Measurements from ENCODE around the gene HDAC8. TPM values are rescaled to one million over a fixed set of nuclear protein-coding genes. Genes with fewer than 3 reads are reported as not detected.
"Not testable (repeated sequence)": the region's sequence is repeated elsewhere in the genome, so short reads cannot be mapped to it uniquely, and the experiment has no call there.

Gene HDAC8
- total RNA-seq, 1 experiment from 2014 or later, result 25.6 TPM

DNA sequence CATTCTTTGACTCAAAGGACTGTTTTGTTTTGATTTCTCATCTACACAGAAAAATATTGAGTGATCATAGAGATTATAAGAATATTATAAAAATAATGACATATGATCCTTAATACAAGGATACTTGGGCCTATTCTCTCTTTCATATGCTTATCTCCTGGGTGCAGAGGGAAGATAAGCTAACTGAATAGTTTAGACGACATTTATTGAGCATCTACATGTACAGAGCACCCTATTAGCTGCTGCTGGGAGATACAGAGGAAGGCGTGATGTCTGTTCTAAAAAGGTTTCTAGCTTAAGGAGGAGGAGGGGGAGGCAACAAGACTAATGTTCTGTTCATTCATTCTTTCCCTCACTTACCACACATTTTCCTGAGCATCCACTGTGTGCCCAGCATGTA is 106.8 kb downstream of the HDAC8 start:
- no peak for DNase-seq
- H3K9ac ChIP-seq (ENCODE audit: low read length), result no peak overlapping the region
- no peaks in the 10 kb centered on the region for H3K27me3 ChIP-seq (ENCODE audit: low read length)
- no peaks in the 10 kb centered on the region for H3K4me1 ChIP-seq (ENCODE audit: low read length)
- no peaks in the 10 kb centered on the region for H4K20me1 ChIP-seq (ENCODE audit: insufficient read depth, low read depth, low read length)
- H3K79me2 ChIP-seq (ENCODE audit: low read length), result no peaks in the 10 kb centered on the region
- no peak overlapping the region for H3K4me3 ChIP-seq (ENCODE audit: low read length)
- H3K9me2 ChIP-seq (replicated peaks; ENCODE audit: insufficient read depth, low read length), result 0 out of 2 replicates have a peak, but pooled peaks cover 3% of the 10 kb centered on the region
- H3K36me3 ChIP-seq (ENCODE audit: insufficient read depth, low read length), result no peaks in the 10 kb centered on the region
- H2AFZ ChIP-seq (ENCODE audit: low read length), result no peak overlapping the region
- H3K4me2 ChIP-seq (ENCODE audit: low read depth, low read length, poor library complexity, severe bottlenecking), result no peak overlapping the region
- no peak overlapping the region for H3K27ac ChIP-seq (ENCODE audit: low read length)
- H3K9me3 ChIP-seq (ENCODE audit: low read length), result no peaks in the 10 kb centered on the region

DNA sequence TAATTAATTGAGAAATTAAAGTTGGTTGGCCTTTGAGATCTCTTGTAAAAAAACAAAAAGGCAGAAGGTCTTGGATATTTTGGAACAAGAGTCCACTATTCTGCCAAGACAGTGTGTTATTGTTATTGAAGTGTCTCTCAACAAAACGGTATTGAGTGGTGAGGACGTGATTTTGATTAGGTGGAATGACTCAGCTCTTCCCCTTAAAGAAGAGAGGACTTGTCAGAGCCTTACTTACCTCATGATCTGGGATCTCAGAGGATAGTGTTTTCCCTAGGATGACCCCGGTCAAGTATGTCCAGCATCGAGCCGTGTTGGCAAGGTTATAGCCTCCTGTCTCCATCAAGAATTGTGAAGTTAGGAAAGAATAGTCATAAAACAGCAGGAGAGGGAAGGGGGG is 110.9 kb downstream of the HDAC8 start:
- Histone ChIP-seq H4K20me1 (ENCODE audit: insufficient read depth, low read depth, low read length) (no peaks in the 10 kb centered on the region), H3K27ac (ENCODE audit: low read length) (no peak overlapping the region), H2AFZ (ENCODE audit: low read length) (no peak overlapping the region), H3K9me3 (ENCODE audit: low read length) (no peaks in the 10 kb centered on the region), H3K4me3 (ENCODE audit: low read length) (no peak overlapping the region), H3K9ac (ENCODE audit: low read length) (no peak overlapping the region), H3K4me1 (ENCODE audit: low read length) (no peaks in the 10 kb centered on the region), H3K36me3 (ENCODE audit: insufficient read depth, low read length) (no peaks in the 10 kb centered on the region), H3K79me2 (ENCODE audit: low read length) (no peaks in the 10 kb centered on the region), H3K27me3 (ENCODE audit: low read length) (no peaks in the 10 kb centered on the region), H3K9me2 (replicated peaks; ENCODE audit: insufficient read depth, low read length) (no peaks in the 10 kb centered on the region), H3K4me2 (ENCODE audit: low read depth, low read length, poor library complexity, severe bottlenecking) (no peak overlapping the region)
- no peak for DNase-seq

DNA sequence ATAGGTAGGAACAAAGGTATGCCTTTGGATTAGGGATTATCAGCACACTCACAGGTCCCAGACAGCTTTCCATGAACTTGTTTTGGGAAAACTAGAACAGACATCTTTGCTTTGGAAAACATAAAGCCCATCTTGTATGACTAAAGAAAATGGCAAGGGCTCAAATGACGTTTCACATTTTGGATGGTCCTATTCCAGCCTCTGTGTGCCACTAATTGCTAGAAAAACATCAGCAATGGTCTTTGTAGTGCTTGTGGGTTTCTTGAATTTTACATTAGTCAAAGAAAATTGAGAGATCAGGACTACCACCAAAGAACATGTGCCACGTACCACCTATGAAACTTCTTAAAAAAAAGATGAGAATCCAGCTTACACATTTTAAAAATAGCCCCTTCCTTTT is 111.4 kb downstream of the HDAC8 start:
- Histone ChIP-seq H3K9ac (ENCODE audit: low read length) (no peak overlapping the region), H3K4me2 (ENCODE audit: low read depth, low read length, poor library complexity, severe bottlenecking) (no peak overlapping the region), H3K27ac (ENCODE audit: low read length) (no peak overlapping the region), H3K9me3 (ENCODE audit: low read length) (no peaks in the 10 kb centered on the region), H3K79me2 (ENCODE audit: low read length) (no peaks in the 10 kb centered on the region), H3K4me3 (ENCODE audit: low read length) (no peak overlapping the region), H3K36me3 (ENCODE audit: insufficient read depth, low read length) (no peaks in the 10 kb centered on the region), H2AFZ (ENCODE audit: low read length) (no peak overlapping the region), H3K9me2 (replicated peaks; ENCODE audit: insufficient read depth, low read length) (no peaks in the 10 kb centered on the region), H3K4me1 (ENCODE audit: low read length) (no peaks in the 10 kb centered on the region), H4K20me1 (ENCODE audit: insufficient read depth, low read depth, low read length) (no peaks in the 10 kb centered on the region), H3K27me3 (ENCODE audit: low read length) (no peaks in the 10 kb centered on the region)
- DNase-seq, result no peak

DNA sequence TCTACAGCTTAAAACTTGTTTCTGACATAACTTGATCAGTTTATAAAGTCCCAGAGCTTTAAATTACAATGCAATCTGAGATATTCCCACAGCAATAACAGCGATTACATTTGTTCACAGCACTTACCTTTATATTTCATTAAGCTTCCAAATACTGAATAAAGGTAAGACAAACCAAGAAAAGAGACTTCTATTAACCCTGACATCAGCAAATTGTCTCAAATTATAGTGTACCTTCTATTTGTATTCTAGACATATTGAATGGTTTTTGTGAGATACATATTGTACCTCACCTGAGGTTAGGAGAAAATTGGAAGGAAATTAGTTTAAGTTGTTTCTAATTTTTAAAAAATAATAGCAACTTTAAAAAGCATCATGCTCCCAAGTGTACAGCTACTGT is 111.9 kb downstream of the HDAC8 start:
- Histone ChIP-seq H3K27me3 (ENCODE audit: low read length) (no peaks in the 10 kb centered on the region), H3K4me1 (ENCODE audit: low read length) (no peaks in the 10 kb centered on the region), H2AFZ (ENCODE audit: low read length) (no peak overlapping the region), H3K36me3 (ENCODE audit: insufficient read depth, low read length) (no peaks in the 10 kb centered on the region), H3K9me2 (replicated peaks; ENCODE audit: insufficient read depth, low read length) (no peaks in the 10 kb centered on the region), H3K4me3 (ENCODE audit: low read length) (no peak overlapping the region), H3K27ac (ENCODE audit: low read length) (no peak overlapping the region), H4K20me1 (ENCODE audit: insufficient read depth, low read depth, low read length) (no peaks in the 10 kb centered on the region), H3K9me3 (ENCODE audit: low read length) (no peaks in the 10 kb centered on the region), H3K79me2 (ENCODE audit: low read length) (no peaks in the 10 kb centered on the region), H3K4me2 (ENCODE audit: low read depth, low read length, poor library complexity, severe bottlenecking) (no peak overlapping the region), H3K9ac (ENCODE audit: low read length) (no peak overlapping the region)
- peak; percentile 10 for DNase-seq

DNA sequence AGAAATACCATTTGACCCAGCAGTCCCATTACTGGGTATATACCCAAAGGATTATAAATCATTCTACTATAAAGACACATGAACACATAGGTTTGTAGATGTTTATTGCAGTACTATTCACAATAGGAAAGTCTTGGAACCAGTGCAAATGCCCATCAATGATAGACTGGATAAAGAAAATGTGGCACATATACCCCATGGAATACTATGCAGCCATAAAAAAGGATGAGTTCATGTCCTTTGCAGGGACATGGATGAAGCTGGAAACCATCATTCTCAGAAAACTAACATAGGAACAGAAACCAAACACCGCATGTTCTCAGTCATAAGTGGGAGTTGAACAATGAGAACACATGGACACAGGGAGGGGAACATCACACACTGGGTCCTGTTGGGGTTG is 123.6 kb downstream of the HDAC8 start:
- not testable (repeated sequence) for H3K4me2 ChIP-seq (ENCODE audit: low read depth, low read length, poor library complexity, severe bottlenecking); H3K9ac ChIP-seq (ENCODE audit: low read length); H3K9me2 ChIP-seq (replicated peaks; ENCODE audit: insufficient read depth, low read length); H2AFZ ChIP-seq (ENCODE audit: low read length); H3K27me3 ChIP-seq (ENCODE audit: low read length); H3K79me2 ChIP-seq (ENCODE audit: low read length); DNase-seq; H3K9me3 ChIP-seq (ENCODE audit: low read length); H4K20me1 ChIP-seq (ENCODE audit: insufficient read depth, low read depth, low read length); H3K27ac ChIP-seq (ENCODE audit: low read length); H3K36me3 ChIP-seq (ENCODE audit: insufficient read depth, low read length); H3K4me1 ChIP-seq (ENCODE audit: low read length); H3K4me3 ChIP-seq (ENCODE audit: low read length)

DNA sequence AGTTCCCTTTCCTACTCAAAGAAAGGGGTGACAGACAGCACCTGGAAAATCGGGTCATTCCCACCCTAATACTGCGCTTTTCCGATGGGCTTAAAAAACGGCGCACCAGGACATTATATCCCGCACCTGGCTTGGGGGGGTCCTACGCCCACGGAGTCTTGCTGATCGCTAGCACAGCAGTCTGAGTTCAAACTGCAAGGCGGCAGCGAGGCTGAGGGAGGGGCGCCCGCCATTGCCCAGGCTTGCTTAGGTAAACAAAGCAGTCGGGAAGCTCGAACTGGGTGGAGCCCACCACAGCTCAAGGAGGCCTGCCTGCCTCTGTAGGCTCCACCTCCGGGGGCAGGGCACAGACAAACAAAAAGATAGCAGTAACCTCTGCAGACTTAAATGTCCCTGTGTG is 131.9 kb downstream of the HDAC8 start:
- H3K4me1 ChIP-seq (ENCODE audit: low read length); H3K9me3 ChIP-seq (ENCODE audit: low read length); H4K20me1 ChIP-seq (ENCODE audit: insufficient read depth, low read depth, low read length); H3K79me2 ChIP-seq (ENCODE audit: low read length); H2AFZ ChIP-seq (ENCODE audit: low read length); H3K4me3 ChIP-seq (ENCODE audit: low read length); DNase-seq; H3K27me3 ChIP-seq (ENCODE audit: low read length); H3K9ac ChIP-seq (ENCODE audit: low read length); H3K9me2 ChIP-seq (replicated peaks; ENCODE audit: insufficient read depth, low read length); H3K4me2 ChIP-seq (ENCODE audit: low read depth, low read length, poor library complexity, severe bottlenecking); H3K36me3 ChIP-seq (ENCODE audit: insufficient read depth, low read length); H3K27ac ChIP-seq (ENCODE audit: low read length): not testable (repeated sequence)

DNA sequence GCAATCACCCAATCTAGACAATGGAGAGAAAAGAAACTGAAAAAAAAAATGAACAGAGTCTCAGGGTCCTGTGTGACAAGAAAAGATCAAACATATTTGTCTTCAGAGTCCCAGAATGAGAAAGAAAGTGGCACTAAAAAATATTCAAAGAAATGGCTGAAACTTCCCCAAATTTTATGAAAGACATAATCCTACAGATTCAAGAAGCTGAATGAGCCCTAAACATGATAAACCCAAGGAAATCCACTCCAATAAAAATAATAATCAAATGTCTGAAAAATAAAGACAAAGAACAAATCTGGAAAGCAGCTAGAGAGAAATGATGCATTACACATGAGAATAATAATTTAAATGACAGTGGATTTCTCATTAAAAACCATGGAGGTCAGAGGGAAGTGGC is 136.6 kb downstream of the HDAC8 start:
- DNase-seq, result no peak
- no peaks in the 10 kb centered on the region for H3K36me3 ChIP-seq (ENCODE audit: insufficient read depth, low read length)
- 0 out of 2 replicates have a peak, but pooled peaks cover 5% of the 10 kb centered on the region for H3K9me3 ChIP-seq (ENCODE audit: low read length)
- no peaks in the 10 kb centered on the region for H4K20me1 ChIP-seq (ENCODE audit: insufficient read depth, low read depth, low read length)
- H3K79me2 ChIP-seq (ENCODE audit: low read length), result no peaks in the 10 kb centered on the region
- H3K4me3 ChIP-seq (ENCODE audit: low read length), result no peak overlapping the region
- H3K4me1 ChIP-seq (ENCODE audit: low read length), result no peaks in the 10 kb centered on the region
- no peak overlapping the region for H3K27ac ChIP-seq (ENCODE audit: low read length)
- no peak overlapping the region for H3K4me2 ChIP-seq (ENCODE audit: low read depth, low read length, poor library complexity, severe bottlenecking)
- H2AFZ ChIP-seq (ENCODE audit: low read length), result no peak overlapping the region
- H3K9ac ChIP-seq (ENCODE audit: low read length), result no peak overlapping the region
- H3K27me3 ChIP-seq (ENCODE audit: low read length), result no peaks in the 10 kb centered on the region
- no peaks in the 10 kb centered on the region for H3K9me2 ChIP-seq (replicated peaks; ENCODE audit: insufficient read depth, low read length)

DNA sequence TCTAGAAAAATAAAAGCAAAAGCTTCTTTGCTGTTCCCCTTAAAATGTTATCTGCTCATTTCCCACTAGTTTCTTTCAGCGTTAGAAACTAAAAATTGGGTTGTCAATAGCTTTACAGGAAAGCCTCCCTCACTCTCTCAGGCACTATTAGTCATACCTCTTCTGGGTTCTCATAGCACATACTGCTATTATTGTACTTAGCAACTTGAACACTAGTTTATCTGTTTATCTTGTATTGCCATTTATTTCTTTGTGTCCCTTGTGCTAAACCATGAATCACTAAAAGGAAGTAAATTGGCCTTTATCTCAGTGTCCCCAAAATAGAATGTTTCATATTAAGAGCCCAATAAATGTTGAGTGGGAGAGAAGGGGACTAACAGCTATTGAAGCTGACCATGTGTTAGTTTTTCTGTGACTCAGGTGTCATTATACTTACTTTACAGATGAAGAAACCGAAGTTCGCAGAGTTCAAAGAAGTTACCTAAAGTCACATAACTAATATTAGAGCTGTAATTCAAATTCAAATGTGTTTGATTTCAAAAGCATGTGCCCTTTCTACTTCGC is 142.2 kb downstream of the HDAC8 start:
- Histone ChIP-seq H3K4me3 (ENCODE audit: low read length) (no peak overlapping the region), H3K27ac (ENCODE audit: low read length) (no peak overlapping the region), H3K9me2 (replicated peaks; ENCODE audit: insufficient read depth, low read length) (no peaks in the 10 kb centered on the region), H3K4me2 (ENCODE audit: low read depth, low read length, poor library complexity, severe bottlenecking) (no peak overlapping the region), H3K9me3 (ENCODE audit: low read length) (no peaks in the 10 kb centered on the region), H3K9ac (ENCODE audit: low read length) (no peak overlapping the region), H2AFZ (ENCODE audit: low read length) (no peak overlapping the region), H3K27me3 (ENCODE audit: low read length) (no peaks in the 10 kb centered on the region), H3K36me3 (ENCODE audit: insufficient read depth, low read length) (no peaks in the 10 kb centered on the region), H4K20me1 (ENCODE audit: insufficient read depth, low read depth, low read length) (no peaks in the 10 kb centered on the region), H3K79me2 (ENCODE audit: low read length) (no peaks in the 10 kb centered on the region), H3K4me1 (ENCODE audit: low read length) (no peaks in the 10 kb centered on the region)
- no peak for DNase-seq

DNA sequence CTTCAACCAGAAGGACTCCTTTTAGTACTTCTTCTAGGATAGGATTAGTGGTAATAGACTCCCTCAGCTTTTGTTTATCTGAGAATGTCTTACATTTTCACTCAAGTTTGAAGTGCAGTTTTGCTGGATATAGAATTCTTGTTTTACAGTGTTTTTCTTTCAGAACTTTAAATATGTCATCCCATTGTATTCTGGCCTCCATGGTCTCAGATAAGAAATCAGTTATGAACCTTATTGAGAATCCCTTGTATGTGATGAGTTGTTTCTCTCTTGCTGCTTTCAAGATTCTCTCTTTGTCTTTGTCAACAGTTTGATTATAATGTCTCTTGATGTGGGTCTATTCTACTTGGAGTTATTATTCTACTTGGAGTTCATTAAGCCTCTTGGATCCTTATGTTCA is 150.8 kb downstream of the HDAC8 start:
- DNase-seq, result no peak
- Histone ChIP-seq H3K4me2 (ENCODE audit: low read depth, low read length, poor library complexity, severe bottlenecking) (no peak overlapping the region), H2AFZ (ENCODE audit: low read length) (no peak overlapping the region), H3K9ac (ENCODE audit: low read length) (no peak overlapping the region), H3K36me3 (ENCODE audit: insufficient read depth, low read length) (no peaks in the 10 kb centered on the region), H3K79me2 (ENCODE audit: low read length) (no peaks in the 10 kb centered on the region), H3K27ac (ENCODE audit: low read length) (no peak overlapping the region), H3K9me3 (ENCODE audit: low read length) (0 out of 2 replicates have a peak, but pooled peaks cover 6% of the 10 kb centered on the region), H3K4me1 (ENCODE audit: low read length) (no peaks in the 10 kb centered on the region), H3K9me2 (replicated peaks; ENCODE audit: insufficient read depth, low read length) (no peaks in the 10 kb centered on the region), H3K4me3 (ENCODE audit: low read length) (no peak overlapping the region), H3K27me3 (ENCODE audit: low read length) (no peaks in the 10 kb centered on the region), H4K20me1 (ENCODE audit: insufficient read depth, low read depth, low read length) (no peaks in the 10 kb centered on the region)

Measured in Karpas-422 (cell line).